ENCODE measurements around the gene CALCOCO1.

CALCOCO1 gene

GRCh38 chr12:53751336-53752191 lies 24.3 kb upstream of the CALCOCO1 start, which contains the start of gene CISTR:
TSS of gene CISTR (minus strand) at chr12:53751979.
- DNase-seq, result no peak

- DNase-seq, result no peak
Observed at GRCh38 chr12:53750812-53751335, 23.6 kb upstream of the CALCOCO1 start.

- no peak for DNase-seq
Observed at GRCh38 chr12:53749986-53750811, 22.9 kb upstream of the CALCOCO1 start.

DNA sequence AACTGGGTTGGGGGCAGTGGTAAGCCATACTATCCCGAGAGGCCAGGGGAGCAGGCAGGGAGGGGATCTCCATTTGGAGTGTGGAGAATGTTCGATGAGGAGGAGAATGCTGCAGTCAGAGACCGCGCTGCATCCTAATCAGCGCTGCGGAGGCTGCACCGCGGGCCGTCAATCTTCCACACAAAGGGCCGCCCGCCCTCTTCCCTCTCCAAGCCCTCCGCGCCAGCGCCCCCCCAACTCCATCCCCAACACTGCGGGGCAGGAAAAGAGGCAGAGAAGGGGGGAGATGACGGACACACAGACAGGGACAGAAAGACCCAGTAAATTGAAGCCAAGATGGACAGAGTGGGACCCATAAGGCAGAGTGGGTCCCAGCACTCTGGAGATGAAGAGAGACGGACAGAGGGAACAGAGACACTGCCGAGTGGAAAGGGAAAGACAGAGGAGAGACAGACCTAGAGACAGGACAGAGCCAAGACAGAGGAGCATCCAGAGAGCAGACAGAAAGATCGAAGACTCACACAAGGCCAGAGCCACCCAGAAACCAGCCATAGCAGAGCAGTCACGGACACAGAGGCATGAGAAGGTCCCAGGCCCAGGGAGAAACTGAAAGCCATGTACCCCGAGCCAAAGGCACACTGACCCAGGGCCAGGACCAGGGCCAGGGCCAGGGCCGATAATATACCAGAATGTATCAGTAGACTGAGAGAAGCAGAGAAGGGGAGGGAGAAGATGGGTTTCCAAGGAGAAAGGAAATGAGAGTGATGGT lies 21.0 kb upstream of the CALCOCO1 start:
- DNase-seq, result no peak

DNA sequence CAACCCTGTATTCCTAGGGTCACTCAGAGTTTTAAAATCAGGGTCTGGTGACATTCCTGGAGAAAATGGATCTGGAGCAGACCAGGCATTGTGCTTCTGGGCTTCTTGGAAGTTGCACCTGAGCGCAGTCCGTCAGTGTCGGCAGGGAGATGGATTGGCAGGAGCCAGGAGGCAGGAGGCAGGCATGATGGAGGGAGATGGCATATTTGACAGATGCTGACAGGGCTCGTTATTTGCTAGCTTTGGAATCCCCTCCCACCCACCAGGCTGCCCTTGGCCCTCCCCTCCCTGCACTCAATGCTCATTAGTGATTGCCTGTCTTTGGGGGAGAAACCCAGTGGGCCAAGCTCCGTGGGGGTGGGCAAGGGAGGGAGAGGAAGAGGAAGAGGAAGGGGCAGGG lies 19.8 kb upstream of the CALCOCO1 start:
- DNase-seq, result no peak

- DNase-seq, result peak; percentile 86 to 89
Observed at GRCh38 chr12:53746592-53747092, 19.4 kb upstream of the CALCOCO1 start.

GRCh38 chr12:53744751-53745150 lies 17.5 kb upstream of the CALCOCO1 start:
- DNase-seq, result no peak

DNA sequence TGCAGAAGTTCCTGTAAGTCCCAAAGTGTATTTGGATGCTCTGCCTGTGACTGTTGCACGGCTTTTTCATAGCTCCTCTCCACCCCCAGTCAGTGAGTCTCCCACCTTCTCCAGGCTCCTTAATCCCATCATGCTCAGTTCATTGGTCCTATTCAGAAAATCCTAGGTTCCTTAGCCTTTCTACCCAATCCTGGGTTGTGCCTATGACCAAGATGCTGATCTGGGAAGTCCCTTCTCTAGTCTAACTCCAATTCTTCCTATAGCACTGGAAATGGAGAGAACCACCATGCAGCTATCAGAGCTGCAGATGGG lies 16.8 kb upstream of the CALCOCO1 start:
- DNase-seq, result no peak

GRCh38 chr12:53743266-53744129 lies 16.2 kb upstream of the CALCOCO1 start:
- peak; percentile 55 to 57 for DNase-seq

DNA sequence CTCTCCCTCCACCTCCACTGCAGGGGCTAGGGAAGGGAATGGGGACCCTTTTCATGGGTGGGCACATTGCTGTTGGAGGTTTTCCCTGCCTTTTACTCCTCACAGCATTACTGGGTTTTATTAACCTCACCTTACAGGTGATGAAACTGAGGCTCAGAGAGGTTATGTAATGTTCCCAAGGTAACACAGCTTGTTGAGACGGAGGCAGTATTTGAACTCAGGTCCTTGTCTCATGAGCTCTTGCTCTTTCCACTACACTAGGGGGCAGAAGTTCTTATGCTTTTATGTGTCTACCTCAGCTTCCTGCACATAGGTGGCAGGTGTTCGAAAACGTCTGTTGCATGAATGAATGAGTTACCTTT lies 12.9 kb upstream of the CALCOCO1 start:
- DNase-seq, result no peak

DNA sequence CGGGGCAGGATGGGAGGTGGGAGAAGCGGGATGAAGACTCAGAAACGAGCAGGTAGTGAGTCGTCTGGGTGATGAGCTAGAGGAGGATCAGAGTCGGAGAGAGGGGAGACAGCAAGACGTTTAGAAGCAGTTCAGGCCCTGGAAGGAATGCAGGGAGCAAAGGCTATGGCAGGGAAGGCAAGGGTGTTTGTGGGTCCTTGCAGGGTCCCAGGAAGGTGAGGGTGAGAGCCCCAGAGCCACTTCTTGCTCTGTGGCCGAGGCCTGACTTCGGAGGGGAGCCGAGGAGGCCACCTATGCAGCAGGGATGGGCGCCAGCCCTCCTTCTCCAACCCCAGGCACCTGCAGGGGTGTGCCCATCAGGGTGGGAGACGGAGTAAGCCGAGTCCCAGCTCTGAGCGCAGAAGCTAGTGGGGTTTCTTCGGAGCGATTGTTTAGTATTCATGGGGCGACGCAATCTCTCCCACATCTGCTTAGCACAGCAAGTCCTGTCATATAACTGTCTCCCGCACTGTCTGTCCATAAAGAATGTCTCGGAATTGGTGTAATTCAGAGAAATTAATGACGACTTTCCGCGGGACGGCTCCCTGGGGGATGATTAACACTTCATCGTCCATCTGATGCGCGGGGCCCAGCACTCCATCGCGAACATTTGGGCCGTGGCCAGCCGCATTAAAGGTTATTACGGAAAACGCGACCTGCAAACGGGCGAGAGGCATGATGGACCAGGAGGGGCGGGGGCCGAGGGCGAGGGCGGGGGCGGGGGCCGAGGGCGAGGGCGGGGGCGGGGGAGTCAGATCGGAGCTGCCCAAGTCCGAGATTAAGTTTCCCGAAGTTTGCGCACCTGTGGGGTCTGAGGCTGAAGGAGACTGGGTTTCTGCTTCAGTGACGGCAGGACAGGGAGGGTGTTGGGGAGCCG lies 12.2 kb upstream of the CALCOCO1 start:
- DNase-seq, result no peak

GRCh38 chr12:53738406-53739213 lies 11.4 kb upstream of the CALCOCO1 start:
- no peak for DNase-seq

DNA sequence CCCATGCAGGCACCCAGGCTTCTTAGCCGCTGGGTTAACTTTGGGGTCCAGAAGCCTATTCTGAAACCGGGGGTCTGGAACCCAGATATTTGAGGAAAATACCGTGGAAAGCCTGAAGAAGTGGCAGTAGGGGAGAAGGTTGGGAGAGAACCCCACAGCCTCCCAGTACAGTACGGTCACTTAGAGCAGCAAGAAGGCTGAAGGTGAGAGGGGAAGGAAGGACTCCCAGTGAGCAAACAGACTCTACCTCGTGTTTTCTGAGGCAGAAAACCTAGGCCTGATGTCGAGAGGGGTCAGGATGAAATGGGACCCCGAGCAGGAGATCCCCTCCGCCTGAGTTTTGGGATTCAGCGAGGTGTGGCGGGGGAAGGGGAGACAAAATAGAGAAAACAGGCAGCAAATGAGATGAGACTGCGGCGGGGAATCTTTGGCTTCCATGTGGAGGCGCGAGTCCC lies 10.7 kb upstream of the CALCOCO1 start:
- no peak for DNase-seq

GRCh38 chr12:53737093-53737808 lies 10.0 kb upstream of the CALCOCO1 start:
- no peak for DNase-seq

- no peak for DNase-seq
Observed at GRCh38 chr12:53736592-53736991, 9.3 kb upstream of the CALCOCO1 start.

DNA sequence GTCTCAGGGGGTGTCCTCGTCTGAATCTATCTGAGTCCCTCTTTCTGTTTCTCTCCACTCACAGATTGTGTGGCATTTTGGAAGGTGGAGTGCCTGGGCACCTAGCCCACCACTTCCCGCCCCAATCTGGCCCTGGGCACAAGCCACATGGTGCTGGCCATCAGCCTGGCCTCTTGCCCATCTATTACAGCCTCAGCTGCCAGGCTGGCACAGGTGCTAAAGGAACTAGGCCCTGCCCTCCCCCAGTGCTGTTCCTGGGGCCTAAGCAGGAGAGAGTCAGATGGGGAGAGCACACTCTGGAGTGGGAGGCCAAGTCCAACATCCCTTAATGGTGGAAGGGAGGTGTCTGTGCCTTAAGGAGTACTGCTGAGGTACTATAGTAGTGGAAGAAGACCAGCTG lies 8.3 kb upstream of the CALCOCO1 start:
- DNase-seq, result no peak

DNA sequence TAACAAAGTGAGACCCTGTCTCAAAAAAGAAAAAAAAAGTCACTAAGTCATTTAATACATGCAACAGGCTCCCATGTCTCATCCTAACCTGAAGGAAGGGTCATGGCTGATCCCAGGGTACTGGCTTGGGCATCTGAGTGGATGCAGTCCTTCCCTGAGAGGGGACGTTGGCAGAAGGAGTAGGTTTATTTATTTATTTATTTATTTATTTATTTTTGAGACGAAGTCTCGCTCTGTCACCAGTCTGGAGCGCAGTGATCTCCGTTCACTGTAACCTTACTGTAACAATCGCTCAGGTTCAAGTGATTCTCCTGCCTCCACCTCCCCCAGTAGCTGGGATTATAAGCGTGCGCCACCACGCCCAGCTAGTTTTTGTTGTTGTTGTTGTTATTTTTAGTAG lies 7.2 kb upstream of the CALCOCO1 start:
- DNase-seq, result no peak

DNA sequence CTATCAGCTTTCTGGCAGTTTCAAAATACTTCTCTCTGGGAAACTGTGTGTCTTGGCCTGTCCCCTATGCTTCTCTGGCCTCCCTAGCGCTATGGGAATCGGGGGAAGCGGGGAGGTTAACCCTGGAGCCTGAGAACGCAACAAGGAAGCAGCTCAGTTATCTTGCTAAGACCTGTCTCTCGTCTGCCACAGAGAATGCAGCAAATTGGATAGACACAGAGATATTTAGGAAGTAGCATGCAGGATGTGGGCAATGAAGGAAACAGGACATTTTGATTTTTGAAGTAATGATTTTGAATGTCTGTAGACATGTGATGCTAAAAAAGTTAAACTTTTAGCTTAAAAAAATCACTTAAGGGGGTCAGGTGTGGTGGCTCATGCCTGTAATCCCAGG lies 6.6 kb upstream of the CALCOCO1 start:
- DNase-seq, result no peak

Data from stimulated activated CD4-positive, alpha-beta T cell treated with anti-CD3 and anti-CD28 coated beads, Interleukin-2, amount 100 ng/mL, for 48 hours (primary cell).